GM23338 (cell line): Measurements from ENCODE around the gene CCDC60. TPM values are rescaled to one million over a fixed set of nuclear protein-coding genes. Genes with fewer than 3 reads are reported as not detected.

Experiments
- ATAC-seq: fragments of 200-7000 bp; cut with Tn5 transposase; 3 replicates; pipeline ENCODE4 v1.9.1; 2020
- DNase-seq: peaks from one replicate; pipeline ENCODE4 v3.0.0-alpha.2; 2015; ENCODE audit warnings: low spot score
- H2AFZ ChIP-seq: fragments of 200-600 bp; sonication (generic); 2 replicates; pipeline ENCODE4 v1.8.0; 2016; ENCODE audit warnings: antibody characterized with exemption, mild to moderate bottlenecking, moderate library complexity
- H3F3A ChIP-seq: fragments of 200-600 bp; sonication (generic); replicated peaks from 2 replicates; pipeline ENCODE4 v1.8.0; 2017; ENCODE audit warnings: antibody characterized with exemption, mixed run types, low read depth
- H3K27ac ChIP-seq: fragments of 200-600 bp; sonication (generic); 2 replicates; pipeline ENCODE4 v1.6.1; 2016; ENCODE audit warnings: low read depth
- H3K27me3 ChIP-seq: fragments of 200-600 bp; sonication (generic); 2 replicates; pipeline ENCODE4 v1.8.0; 2016; ENCODE audit warnings: mild to moderate bottlenecking, mixed run types, moderate library complexity; ENCODE audit not compliant: insufficient read depth
- H3K36me3 ChIP-seq: fragments of 200-600 bp; sonication (generic); 2 replicates; pipeline ENCODE4 v1.8.0; 2016; ENCODE audit warnings: mild to moderate bottlenecking; ENCODE audit not compliant: insufficient read depth
- H3K4me1 ChIP-seq: fragments of 200-600 bp; sonication (generic); 2 replicates; pipeline ENCODE4 v1.8.0; 2016; ENCODE audit warnings: mild to moderate bottlenecking, moderate library complexity; ENCODE audit not compliant: insufficient read depth
- H3K4me2 ChIP-seq: fragments of 200-600 bp; sonication (generic); 2 replicates; pipeline ENCODE4 v1.7.1; 2017; ENCODE audit warnings: mixed run types
- H3K4me3 ChIP-seq: fragments of 200-600 bp; sonication (generic); 2 replicates; pipeline ENCODE4 v1.6.1; 2016; ENCODE audit warnings: mixed run types
- H3K79me2 ChIP-seq: fragments of 200-600 bp; sonication (generic); replicated peaks from 2 replicates; pipeline ENCODE4 v1.8.0; 2017; ENCODE audit warnings: mild to moderate bottlenecking; ENCODE audit not compliant: insufficient read depth
- H3K9me2 ChIP-seq: fragments of 200-600 bp; sonication (generic); 2 replicates; pipeline ENCODE4 v1.8.0; 2017; ENCODE audit not compliant: insufficient read depth
- H4K20me1 ChIP-seq: fragments of 200-600 bp; sonication (generic); replicated peaks from 2 replicates; pipeline ENCODE4 v1.8.0; 2017; ENCODE audit warnings: mild to moderate bottlenecking; ENCODE audit not compliant: insufficient read depth
- H3K27ac Mint-ChIP-seq: 2 replicates; pipeline ENCODE4 v1.8.0; 2020; ENCODE audit warnings: inconsistent platforms, mild to moderate bottlenecking, moderate library complexity, mixed read lengths
- H3K27me3 Mint-ChIP-seq: 3 replicates; pipeline ENCODE4 v1.8.0; 2022; ENCODE audit warnings: low read depth, mild to moderate bottlenecking, moderate library complexity, mixed read lengths, inconsistent platforms; ENCODE audit not compliant: insufficient read depth, poor library complexity
- H3K36me3 Mint-ChIP-seq: 3 replicates; pipeline ENCODE4 v1.8.0; 2021; ENCODE audit warnings: low read depth, mild to moderate bottlenecking, inconsistent platforms, moderate library complexity, mixed read lengths
- H3K4me1 Mint-ChIP-seq: 3 replicates; pipeline ENCODE4 v1.8.0; 2020; ENCODE audit warnings: mild to moderate bottlenecking, inconsistent platforms, mixed read lengths
- H3K4me3 Mint-ChIP-seq: 3 replicates; pipeline ENCODE4 v1.8.0; 2021; ENCODE audit warnings: moderate library complexity, mild to moderate bottlenecking, inconsistent platforms, mixed read lengths
- H3K9me3 Mint-ChIP-seq: 3 replicates; pipeline ENCODE4 v1.8.0; 2020; ENCODE audit warnings: moderate library complexity, mild to moderate bottlenecking, inconsistent platforms, mixed read lengths
- CREB1 ChIP-seq: fragments of 250-450 bp; sonication (Bioruptor Pico); IDR thresholded peaks from 2 replicates; pipeline ENCODE4 v1.5.0; 2020; ENCODE audit warnings: low read depth, mild to moderate bottlenecking, moderate library complexity
- EZH2phosphoT487 ChIP-seq: fragments of 200-600 bp; sonication (generic); IDR thresholded peaks from one replicate; pipeline ENCODE4 v1.8.1; 2018; ENCODE audit warnings: antibody characterized with exemption; ENCODE audit not compliant: unreplicated experiment
- JUNB ChIP-seq: IDR thresholded peaks from one replicate; pipeline ENCODE4 v1.6.1; 2016; ENCODE audit warnings: antibody characterized with exemption; ENCODE audit not compliant: unreplicated experiment
- NANOG ChIP-seq: IDR thresholded peaks from 2 replicates; pipeline ENCODE4 v1.6.1; 2016; ENCODE audit warnings: antibody characterized with exemption, borderline replicate concordance
- POLR2AphosphoS5 ChIP-seq: IDR thresholded peaks from 2 replicates; pipeline ENCODE4 v1.6.1; 2016; ENCODE audit warnings: antibody characterized with exemption, low read depth
- STAT1 ChIP-seq: IDR thresholded peaks from one replicate; pipeline ENCODE4 v1.6.1; 2016; ENCODE audit warnings: antibody characterized with exemption; ENCODE audit not compliant: unreplicated experiment
- ZNF114 ChIP-seq: fragments of 250-450 bp; sonication (Bioruptor Pico); IDR thresholded peaks from 2 replicates; pipeline ENCODE4 v1.5.0; 2020; ENCODE audit warnings: mild to moderate bottlenecking, moderate library complexity
- ZNF331 ChIP-seq: fragments of 250-450 bp; sonication (Bioruptor Pico); IDR thresholded peaks from 2 replicates; pipeline ENCODE4 v1.5.0; 2020; ENCODE audit warnings: low read depth, mild to moderate bottlenecking, moderate library complexity
- polyA plus RNA-seq: library from polyadenylated mRNA; unstranded; fragments of >200 nt; fragmentation: Nextera tagmentation; extraction: Ambion mirVana; gene quantifications from 2 replicates; pipeline ENCODE4 v1.2.1, GENCODE V29; 2016
- total RNA-seq: library from RNA; depleted of rRNA; stranded (reverse); fragments of >200 nt; shearing (Covaris generic); gene quantifications from 2 replicates; pipeline ENCODE4 v1.2.3, GENCODE V29; 2014
- TF ChIP-seq, protein P1 (sequence below), 2 experiments: fragments of 200-600 bp in 1 of 2; sonication (generic) in 1 of 2; conservative IDR thresholded peaks; 2 replicates each; pipeline versions ENCODE4 v1.5.1 to v1.6.1; 2016 to 2017; ENCODE audit warnings: antibody characterized with exemption in 2 of 2, low read depth in 2 of 2, mild to moderate bottlenecking in 2 of 2, moderate library complexity in 1 of 2
- TF ChIP-seq, protein P2 (sequence below): IDR thresholded peaks from 2 replicates; pipeline ENCODE4 v1.6.1; 2016; ENCODE audit warnings: antibody characterized with exemption
- TF ChIP-seq, protein P3 (sequence below): fragments of 250-450 bp; sonication (Bioruptor Pico); IDR thresholded peaks from 2 replicates; pipeline ENCODE4 v1.5.0; 2020; ENCODE audit warnings: mild to moderate bottlenecking, moderate library complexity

CCDC60 gene
- total and polyA plus RNA-seq, 2 experiments from 2014 or later, result 0.53 TPM; not detected in 1

DNA sequence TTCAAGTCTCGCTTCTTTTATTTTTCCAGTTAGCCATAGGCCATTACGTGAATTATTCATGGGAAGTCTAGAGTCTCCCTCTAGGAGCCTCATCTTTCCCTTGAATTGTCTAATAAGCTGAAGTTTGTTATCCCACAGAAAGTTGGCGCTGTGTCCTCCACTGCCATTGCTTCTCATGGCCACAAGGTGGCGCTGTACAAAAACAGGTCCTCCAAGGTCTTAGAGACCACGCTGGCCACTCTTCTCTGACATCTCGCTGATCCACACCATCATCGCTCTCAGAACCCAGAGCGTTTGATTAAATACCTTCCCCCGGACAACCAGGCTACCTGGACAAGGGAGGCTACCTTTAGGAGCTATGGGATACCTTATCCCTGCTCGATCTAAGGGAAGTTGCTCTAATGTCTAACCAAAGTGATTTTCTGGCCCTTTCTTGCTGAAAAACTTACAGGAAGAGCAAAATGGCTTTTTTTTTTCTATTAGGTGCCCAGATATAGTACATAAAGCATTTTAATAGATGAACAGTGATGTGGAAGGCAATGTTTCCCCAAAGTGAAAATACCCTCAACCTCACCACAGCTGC is 110.0 kb downstream of the CCDC60 start (continued):
- TF ChIP-seq, protein P1, sequence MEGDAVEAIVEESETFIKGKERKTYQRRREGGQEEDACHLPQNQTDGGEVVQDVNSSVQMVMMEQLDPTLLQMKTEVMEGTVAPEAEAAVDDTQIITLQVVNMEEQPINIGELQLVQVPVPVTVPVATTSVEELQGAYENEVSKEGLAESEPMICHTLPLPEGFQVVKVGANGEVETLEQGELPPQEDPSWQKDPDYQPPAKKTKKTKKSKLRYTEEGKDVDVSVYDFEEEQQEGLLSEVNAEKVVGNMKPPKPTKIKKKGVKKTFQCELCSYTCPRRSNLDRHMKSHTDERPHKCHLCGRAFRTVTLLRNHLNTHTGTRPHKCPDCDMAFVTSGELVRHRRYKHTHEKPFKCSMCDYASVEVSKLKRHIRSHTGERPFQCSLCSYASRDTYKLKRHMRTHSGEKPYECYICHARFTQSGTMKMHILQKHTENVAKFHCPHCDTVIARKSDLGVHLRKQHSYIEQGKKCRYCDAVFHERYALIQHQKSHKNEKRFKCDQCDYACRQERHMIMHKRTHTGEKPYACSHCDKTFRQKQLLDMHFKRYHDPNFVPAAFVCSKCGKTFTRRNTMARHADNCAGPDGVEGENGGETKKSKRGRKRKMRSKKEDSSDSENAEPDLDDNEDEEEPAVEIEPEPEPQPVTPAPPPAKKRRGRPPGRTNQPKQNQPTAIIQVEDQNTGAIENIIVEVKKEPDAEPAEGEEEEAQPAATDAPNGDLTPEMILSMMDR (conservative IDR thresholded peaks at IDR 0.05; ENCODE audit: low read depth in 2 of 2), result peak; percentile 100

DNA sequence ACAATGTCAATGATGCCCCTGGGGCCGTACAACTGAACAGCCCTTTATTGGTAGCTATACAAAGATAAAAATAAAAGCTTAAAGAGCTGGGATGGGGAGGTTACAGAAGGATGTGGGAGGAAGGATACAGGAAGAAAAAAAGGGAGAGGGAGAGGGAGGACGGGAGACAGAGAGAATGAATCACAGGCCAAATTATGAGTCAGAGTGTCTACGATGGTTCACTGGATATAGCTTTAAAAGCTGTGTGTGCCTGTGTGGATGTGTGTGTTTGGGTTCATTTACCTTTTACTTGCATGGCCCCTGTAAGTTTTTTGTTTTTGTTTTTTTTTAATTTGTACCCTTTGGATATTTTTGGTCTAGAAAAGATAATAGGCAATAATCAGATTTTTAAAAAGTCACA is 111.9 kb downstream of the CCDC60 start:
- no peak overlapping the region for H3K27ac Mint-ChIP-seq
- TF ChIP-seq POLR2AphosphoS5, result no peak
- no peak for TF ChIP-seq NANOG
- TF ChIP-seq CREB1, result no peak
- TF ChIP-seq ZNF114, result no peak
- TF ChIP-seq, protein P1 (conservative IDR thresholded peaks at IDR 0.05; ENCODE audit: low read depth in 2 of 2), result no peak
- TF ChIP-seq, protein P2, sequence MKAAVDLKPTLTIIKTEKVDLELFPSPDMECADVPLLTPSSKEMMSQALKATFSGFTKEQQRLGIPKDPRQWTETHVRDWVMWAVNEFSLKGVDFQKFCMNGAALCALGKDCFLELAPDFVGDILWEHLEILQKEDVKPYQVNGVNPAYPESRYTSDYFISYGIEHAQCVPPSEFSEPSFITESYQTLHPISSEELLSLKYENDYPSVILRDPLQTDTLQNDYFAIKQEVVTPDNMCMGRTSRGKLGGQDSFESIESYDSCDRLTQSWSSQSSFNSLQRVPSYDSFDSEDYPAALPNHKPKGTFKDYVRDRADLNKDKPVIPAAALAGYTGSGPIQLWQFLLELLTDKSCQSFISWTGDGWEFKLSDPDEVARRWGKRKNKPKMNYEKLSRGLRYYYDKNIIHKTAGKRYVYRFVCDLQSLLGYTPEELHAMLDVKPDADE, result no peak
- TF ChIP-seq EZH2phosphoT487, result no peak
- TF ChIP-seq, protein P3, sequence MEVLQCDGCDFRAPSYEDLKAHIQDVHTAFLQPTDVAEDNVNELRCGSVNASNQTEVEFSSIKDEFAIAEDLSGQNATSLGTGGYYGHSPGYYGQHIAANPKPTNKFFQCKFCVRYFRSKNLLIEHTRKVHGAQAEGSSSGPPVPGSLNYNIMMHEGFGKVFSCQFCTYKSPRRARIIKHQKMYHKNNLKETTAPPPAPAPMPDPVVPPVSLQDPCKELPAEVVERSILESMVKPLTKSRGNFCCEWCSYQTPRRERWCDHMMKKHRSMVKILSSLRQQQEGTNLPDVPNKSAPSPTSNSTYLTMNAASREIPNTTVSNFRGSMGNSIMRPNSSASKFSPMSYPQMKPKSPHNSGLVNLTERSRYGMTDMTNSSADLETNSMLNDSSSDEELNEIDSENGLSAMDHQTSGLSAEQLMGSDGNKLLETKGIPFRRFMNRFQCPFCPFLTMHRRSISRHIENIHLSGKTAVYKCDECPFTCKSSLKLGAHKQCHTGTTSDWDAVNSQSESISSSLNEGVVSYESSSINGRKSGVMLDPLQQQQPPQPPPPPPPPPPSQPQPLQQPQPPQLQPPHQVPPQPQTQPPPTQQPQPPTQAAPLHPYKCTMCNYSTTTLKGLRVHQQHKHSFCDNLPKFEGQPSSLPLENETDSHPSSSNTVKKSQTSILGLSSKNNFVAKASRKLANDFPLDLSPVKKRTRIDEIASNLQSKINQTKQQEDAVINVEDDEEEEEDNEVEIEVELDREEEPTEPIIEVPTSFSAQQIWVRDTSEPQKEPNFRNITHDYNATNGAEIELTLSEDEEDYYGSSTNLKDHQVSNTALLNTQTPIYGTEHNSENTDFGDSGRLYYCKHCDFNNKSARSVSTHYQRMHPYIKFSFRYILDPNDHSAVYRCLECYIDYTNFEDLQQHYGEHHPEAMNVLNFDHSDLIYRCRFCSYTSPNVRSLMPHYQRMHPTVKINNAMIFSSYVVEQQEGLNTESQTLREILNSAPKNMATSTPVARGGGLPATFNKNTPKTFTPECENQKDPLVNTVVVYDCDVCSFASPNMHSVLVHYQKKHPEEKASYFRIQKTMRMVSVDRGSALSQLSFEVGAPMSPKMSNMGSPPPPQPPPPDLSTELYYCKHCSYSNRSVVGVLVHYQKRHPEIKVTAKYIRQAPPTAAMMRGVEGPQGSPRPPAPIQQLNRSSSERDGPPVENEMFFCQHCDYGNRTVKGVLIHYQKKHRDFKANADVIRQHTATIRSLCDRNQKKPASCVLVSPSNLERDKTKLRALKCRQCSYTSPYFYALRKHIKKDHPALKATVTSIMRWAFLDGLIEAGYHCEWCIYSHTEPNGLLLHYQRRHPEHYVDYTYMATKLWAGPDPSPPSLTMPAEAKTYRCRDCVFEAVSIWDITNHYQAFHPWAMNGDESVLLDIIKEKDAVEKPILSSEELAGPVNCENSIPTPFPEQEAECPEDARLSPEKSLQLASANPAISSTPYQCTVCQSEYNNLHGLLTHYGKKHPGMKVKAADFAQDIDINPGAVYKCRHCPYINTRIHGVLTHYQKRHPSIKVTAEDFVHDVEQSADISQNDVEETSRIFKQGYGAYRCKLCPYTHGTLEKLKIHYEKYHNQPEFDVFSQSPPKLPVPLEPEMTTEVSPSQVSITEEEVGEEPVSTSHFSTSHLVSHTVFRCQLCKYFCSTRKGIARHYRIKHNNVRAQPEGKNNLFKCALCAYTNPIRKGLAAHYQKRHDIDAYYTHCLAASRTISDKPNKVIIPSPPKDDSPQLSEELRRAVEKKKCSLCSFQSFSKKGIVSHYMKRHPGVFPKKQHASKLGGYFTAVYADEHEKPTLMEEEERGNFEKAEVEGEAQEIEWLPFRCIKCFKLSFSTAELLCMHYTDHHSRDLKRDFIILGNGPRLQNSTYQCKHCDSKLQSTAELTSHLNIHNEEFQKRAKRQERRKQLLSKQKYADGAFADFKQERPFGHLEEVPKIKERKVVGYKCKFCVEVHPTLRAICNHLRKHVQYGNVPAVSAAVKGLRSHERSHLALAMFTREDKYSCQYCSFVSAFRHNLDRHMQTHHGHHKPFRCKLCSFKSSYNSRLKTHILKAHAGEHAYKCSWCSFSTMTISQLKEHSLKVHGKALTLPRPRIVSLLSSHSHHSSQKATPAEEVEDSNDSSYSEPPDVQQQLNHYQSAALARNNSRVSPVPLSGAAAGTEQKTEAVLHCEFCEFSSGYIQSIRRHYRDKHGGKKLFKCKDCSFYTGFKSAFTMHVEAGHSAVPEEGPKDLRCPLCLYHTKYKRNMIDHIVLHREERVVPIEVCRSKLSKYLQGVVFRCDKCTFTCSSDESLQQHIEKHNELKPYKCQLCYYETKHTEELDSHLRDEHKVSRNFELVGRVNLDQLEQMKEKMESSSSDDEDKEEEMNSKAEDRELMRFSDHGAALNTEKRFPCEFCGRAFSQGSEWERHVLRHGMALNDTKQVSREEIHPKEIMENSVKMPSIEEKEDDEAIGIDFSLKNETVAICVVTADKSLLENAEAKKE, result no peak
- no peak for TF ChIP-seq JUNB
- no peak for TF ChIP-seq ZNF331 (CRISPR knock-in tag)
- no peak for TF ChIP-seq STAT1

More for the DNA sequence above, 111.9 kb downstream of the CCDC60 start:
- Mint-ChIP-seq H3K4me3 (no peak overlapping the region), H3K9me3 (peaks cover 5% of the 10 kb centered on the region; the same call in 2 of the 3 replicates), H3K4me1 (peaks cover 10% of the 10 kb centered on the region; the same call in 2 of the 3 replicates), H3K27me3 (peaks cover under 1% of the 10 kb centered on the region), H3K36me3 (peaks cover 2% of the 10 kb centered on the region; the same call in 2 of the 3 replicates)
- no peak overlapping the region for H2AFZ ChIP-seq
- peaks cover 19% of the 10 kb centered on the region for H3K4me1 ChIP-seq
- no peaks in the 10 kb centered on the region for H3K79me2 ChIP-seq
- H3K9me2 ChIP-seq, result no peaks in the 10 kb centered on the region
- H3K27me3 ChIP-seq, result no peaks in the 10 kb centered on the region
- DNase-seq (no peak), ATAC-seq (no peak)
- H3F3A ChIP-seq, result no peaks in the 10 kb centered on the region
- no peaks in the 10 kb centered on the region for H3K36me3 ChIP-seq
- no peaks in the 10 kb centered on the region for H4K20me1 ChIP-seq
- no peak overlapping the region for H3K4me3 ChIP-seq
- no peak overlapping the region for H3K4me2 ChIP-seq
- H3K27ac ChIP-seq, result no peak overlapping the region
